Vagina (tissue), 2 donors: ENCODE results near the gene ENPP6.

Experiments
- POLR2A ChIP-seq, 2 donors: fragments of 450-650 bp; IDR thresholded peaks; one replicate each; pipeline ENCODE4 v1.6.1; 2017; ENCODE audit warnings: antibody characterized with exemption in 2 of 2, mild to moderate bottlenecking in 2 of 2, moderate library complexity in 2 of 2
- POLR2AphosphoS5 ChIP-seq, 2 donors: sonication (generic); formaldehyde crosslinking; IDR thresholded peaks; one replicate each; pipeline ENCODE4 v1.9.0; 2017; ENCODE audit warnings: antibody characterized with exemption in 2 of 2, mild to moderate bottlenecking in 2 of 2, low read depth in 1 of 2; ENCODE audit not compliant: insufficient read depth in 1 of 2
- TF ChIP-seq, protein P1 (sequence below), 3 experiments: fragments of 450-650 bp in 2 of 3; fragments of 200-600 bp in 1 of 3; sonication (generic) in 1 of 3; IDR thresholded peaks; one replicate each; pipeline ENCODE4 v1.5.1; 2017 to 2019; ENCODE audit warnings: antibody characterized with exemption in 3 of 3, mild to moderate bottlenecking in 2 of 3, moderate library complexity in 2 of 3

DNA sequence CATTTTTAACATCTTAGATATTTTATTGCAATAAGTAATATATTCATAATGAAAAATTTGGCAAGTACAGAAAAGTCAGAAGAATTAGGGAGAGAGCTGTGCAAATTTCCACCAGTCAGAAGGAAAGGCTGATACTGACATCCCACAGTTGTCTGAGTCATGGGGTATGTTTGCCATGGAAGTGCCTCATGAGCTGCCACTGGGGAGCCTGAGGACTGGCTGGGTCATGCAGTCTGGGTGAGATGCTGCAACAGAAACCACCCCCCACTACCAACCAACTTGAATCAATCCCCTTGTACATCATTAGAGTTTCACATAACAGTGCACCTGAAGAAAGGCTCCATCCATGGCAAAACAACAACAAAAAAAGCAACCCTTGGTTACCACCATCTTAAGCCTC, 45.2 kb upstream of the ENPP6 start:
- TF ChIP-seq, protein P1, sequence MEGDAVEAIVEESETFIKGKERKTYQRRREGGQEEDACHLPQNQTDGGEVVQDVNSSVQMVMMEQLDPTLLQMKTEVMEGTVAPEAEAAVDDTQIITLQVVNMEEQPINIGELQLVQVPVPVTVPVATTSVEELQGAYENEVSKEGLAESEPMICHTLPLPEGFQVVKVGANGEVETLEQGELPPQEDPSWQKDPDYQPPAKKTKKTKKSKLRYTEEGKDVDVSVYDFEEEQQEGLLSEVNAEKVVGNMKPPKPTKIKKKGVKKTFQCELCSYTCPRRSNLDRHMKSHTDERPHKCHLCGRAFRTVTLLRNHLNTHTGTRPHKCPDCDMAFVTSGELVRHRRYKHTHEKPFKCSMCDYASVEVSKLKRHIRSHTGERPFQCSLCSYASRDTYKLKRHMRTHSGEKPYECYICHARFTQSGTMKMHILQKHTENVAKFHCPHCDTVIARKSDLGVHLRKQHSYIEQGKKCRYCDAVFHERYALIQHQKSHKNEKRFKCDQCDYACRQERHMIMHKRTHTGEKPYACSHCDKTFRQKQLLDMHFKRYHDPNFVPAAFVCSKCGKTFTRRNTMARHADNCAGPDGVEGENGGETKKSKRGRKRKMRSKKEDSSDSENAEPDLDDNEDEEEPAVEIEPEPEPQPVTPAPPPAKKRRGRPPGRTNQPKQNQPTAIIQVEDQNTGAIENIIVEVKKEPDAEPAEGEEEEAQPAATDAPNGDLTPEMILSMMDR (IDR thresholded peaks at IDR 0.05): no peak
- no peak for TF ChIP-seq POLR2AphosphoS5 (IDR thresholded peaks at IDR 0.05; ENCODE audit: insufficient read depth in 1 of 2, low read depth in 1 of 2)
- TF ChIP-seq POLR2A (IDR thresholded peaks at IDR 0.05): no peak
